Neural cell (in vitro differentiated cells): ENCODE measurements around the gene ZBTB12. TPM values are rescaled to one million over a fixed set of nuclear protein-coding genes. Genes with fewer than 3 reads are reported as not detected.

Experiments
- H2AFZ ChIP-seq: fragments of 200-600, 300-800 bp; sonication (generic), shearing (Covaris generic); 2 replicates; pipeline ENCODE4 v1.6.0; 2014; ENCODE audit warnings: low read depth, mild to moderate bottlenecking, antibody characterized with exemption, low read length, moderate library complexity
- H3F3A ChIP-seq: fragments of 200-600 bp; shearing (Covaris generic); 2 replicates; pipeline ENCODE4 v1.6.1; 2016; ENCODE audit warnings: mild to moderate bottlenecking, moderate library complexity, mixed read lengths, antibody characterized with exemption, low read length; ENCODE audit not compliant: insufficient read depth, poor library complexity, severe bottlenecking
- H3K27ac ChIP-seq: fragments of 200-600, 300-800 bp; sonication (generic), shearing (Covaris generic); 2 replicates; pipeline ENCODE4 v1.5.1; 2014; ENCODE audit warnings: mild to moderate bottlenecking, low read length, moderate library complexity
- H3K27me3 ChIP-seq: fragments of 300-800, 200-600 bp; sonication (generic), shearing (Covaris generic); 2 replicates; pipeline ENCODE4 v1.6.0; 2014; ENCODE audit warnings: mild to moderate bottlenecking, low read depth, low read length, moderate library complexity; ENCODE audit not compliant: insufficient read depth
- H3K36me3 ChIP-seq: fragments of 300-800, 200-600 bp; sonication (generic), shearing (Covaris generic); 2 replicates; pipeline ENCODE4 v1.5.1; 2014; ENCODE audit warnings: mild to moderate bottlenecking, antibody characterized with exemption, low read length, moderate library complexity; ENCODE audit not compliant: insufficient read depth
- H3K4me2 ChIP-seq: fragments of 300-800, 200-600 bp; sonication (generic), shearing (Covaris generic); 2 replicates; pipeline ENCODE4 v1.6.0; 2014; ENCODE audit warnings: mild to moderate bottlenecking, low read length
- H3K4me3 ChIP-seq: fragments of 300-800, 200-600 bp; sonication (generic), shearing (Covaris generic); 2 replicates; pipeline ENCODE4 v1.5.1; 2014; ENCODE audit warnings: mild to moderate bottlenecking, low read length, moderate library complexity
- H3K79me2 ChIP-seq: fragments of 200-600 bp; shearing (Covaris generic); replicated peaks from 2 replicates; pipeline ENCODE4 v1.6.0; 2014; ENCODE audit warnings: mild to moderate bottlenecking, low read length, moderate library complexity; ENCODE audit not compliant: insufficient read depth
- H3K9ac ChIP-seq: fragments of 300-800, 200-600 bp; sonication (generic), shearing (Covaris generic); 2 replicates; pipeline ENCODE4 v1.6.1; 2016; ENCODE audit warnings: mild to moderate bottlenecking, low read length, mixed read lengths
- H3K9me2 ChIP-seq: fragments of 200-600 bp; shearing (Covaris generic); 2 replicates; pipeline ENCODE4 v1.6.1; 2016; ENCODE audit warnings: mild to moderate bottlenecking, low read length, mixed read lengths; ENCODE audit not compliant: insufficient read depth
- H3K9me3 ChIP-seq: fragments of 200-600, 300-800 bp; sonication (generic), shearing (Covaris generic); 2 replicates; pipeline ENCODE4 v1.6.1; 2016; ENCODE audit warnings: mild to moderate bottlenecking, mixed run types, low read length, moderate library complexity, mixed read lengths
- H4K20me1 ChIP-seq: fragments of 200-600 bp; shearing (Covaris generic); 2 replicates; pipeline ENCODE4 v1.6.1; 2016; ENCODE audit warnings: mild to moderate bottlenecking, mixed run types; ENCODE audit not compliant: insufficient read depth
- EP300 ChIP-seq: fragments of 450-650 bp; conservative IDR thresholded peaks from 2 replicates; pipeline ENCODE4 v1.6.1; 2014; ENCODE audit warnings: antibody characterized with exemption, mild to moderate bottlenecking, moderate library complexity; ENCODE audit not compliant: poor library complexity, severe bottlenecking
- EZH2 ChIP-seq: fragments of 200-600, 300-800 bp; shearing (Covaris generic), sonication (generic); IDR thresholded peaks from 2 replicates; pipeline ENCODE4 v1.6.1; 2014; ENCODE audit warnings: antibody characterized with exemption, low read length, borderline replicate concordance, mild to moderate bottlenecking; ENCODE audit not compliant: insufficient read depth, poor library complexity, severe bottlenecking
- MXI1 ChIP-seq: fragments of 450-650 bp; conservative IDR thresholded peaks from 2 replicates; pipeline ENCODE4 v1.6.1; 2014; ENCODE audit warnings: antibody characterized with exemption, mild to moderate bottlenecking; ENCODE audit not compliant: poor library complexity, severe bottlenecking
- polyA plus RNA-seq: library from polyadenylated mRNA; depleted of rRNA; stranded (reverse); fragments of >200 nt; gene quantifications from 2 replicates; pipeline ENCODE4 v1.2.3, GENCODE V29; 2014
- TF ChIP-seq, protein P1 (sequence below): IDR thresholded peaks from 2 replicates; pipeline ENCODE4 v1.6.1; 2012; ENCODE audit warnings: borderline replicate concordance

The ZBTB12 gene
- polyA plus RNA-seq, 1 donor from 2014 or later = 21.4 TPM

DNA sequence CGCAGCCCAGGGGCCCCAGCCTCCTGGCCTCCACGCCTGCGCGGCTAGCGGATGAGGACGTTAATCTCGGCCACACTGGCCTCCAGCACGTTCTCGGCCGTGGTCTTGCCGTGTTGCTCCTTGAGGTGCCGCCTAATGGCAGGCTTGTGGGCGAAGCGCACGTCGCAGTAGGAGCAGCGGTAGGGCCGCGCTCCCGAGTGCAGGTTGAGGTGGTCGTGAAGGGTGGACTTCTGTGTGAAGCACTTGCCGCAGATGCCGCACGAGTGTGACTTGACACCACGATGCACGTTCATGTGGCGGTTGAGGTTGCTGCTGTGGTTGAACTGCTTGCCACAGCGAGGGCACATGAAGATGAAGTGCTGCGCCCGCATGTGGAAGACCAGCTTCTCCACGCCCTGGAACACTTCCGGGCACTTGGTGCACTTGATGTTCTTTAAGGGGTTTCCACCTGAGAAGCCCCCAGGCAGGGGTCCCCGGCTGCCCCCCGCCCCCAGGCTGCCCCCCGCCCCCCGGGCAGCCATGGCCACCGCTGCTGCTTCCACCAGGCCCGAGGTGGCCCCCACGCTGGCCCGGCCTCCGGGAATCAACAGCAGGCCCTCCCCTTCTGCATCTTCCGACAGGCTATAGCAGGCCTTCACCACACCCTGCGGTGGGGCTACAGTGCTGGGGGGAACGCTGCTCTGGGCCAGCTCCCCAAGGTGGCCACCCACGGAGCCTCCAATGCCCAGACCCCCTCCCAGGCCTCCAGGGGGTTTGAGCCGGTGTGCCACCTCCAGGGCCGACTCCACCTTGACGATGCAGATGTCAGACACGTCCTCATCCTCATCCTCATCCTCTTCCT is 1.8 kb downstream of the ZBTB12 start:
- H3K79me2 ChIP-seq = peaks cover 35% of the 10 kb centered on the region
- peak overlapping the region; percentile 76 for H3K9ac ChIP-seq
- no peaks in the 10 kb centered on the region for H4K20me1 ChIP-seq
- peak overlapping the region; percentile 98 for H3K4me3 ChIP-seq
- H3K9me3 ChIP-seq = no peaks in the 10 kb centered on the region
- no peaks in the 10 kb centered on the region for H3K9me2 ChIP-seq
- peaks cover 4% of the 10 kb centered on the region for H3F3A ChIP-seq
- H2AFZ ChIP-seq = no peak overlapping the region
- H3K36me3 ChIP-seq = peaks cover 6% of the 10 kb centered on the region
- no peak overlapping the region for H3K4me2 ChIP-seq
- H3K27ac ChIP-seq = no peak overlapping the region
- no peaks in the 10 kb centered on the region for H3K27me3 ChIP-seq
- no peak for TF ChIP-seq EZH2
- TF ChIP-seq, protein P1, sequence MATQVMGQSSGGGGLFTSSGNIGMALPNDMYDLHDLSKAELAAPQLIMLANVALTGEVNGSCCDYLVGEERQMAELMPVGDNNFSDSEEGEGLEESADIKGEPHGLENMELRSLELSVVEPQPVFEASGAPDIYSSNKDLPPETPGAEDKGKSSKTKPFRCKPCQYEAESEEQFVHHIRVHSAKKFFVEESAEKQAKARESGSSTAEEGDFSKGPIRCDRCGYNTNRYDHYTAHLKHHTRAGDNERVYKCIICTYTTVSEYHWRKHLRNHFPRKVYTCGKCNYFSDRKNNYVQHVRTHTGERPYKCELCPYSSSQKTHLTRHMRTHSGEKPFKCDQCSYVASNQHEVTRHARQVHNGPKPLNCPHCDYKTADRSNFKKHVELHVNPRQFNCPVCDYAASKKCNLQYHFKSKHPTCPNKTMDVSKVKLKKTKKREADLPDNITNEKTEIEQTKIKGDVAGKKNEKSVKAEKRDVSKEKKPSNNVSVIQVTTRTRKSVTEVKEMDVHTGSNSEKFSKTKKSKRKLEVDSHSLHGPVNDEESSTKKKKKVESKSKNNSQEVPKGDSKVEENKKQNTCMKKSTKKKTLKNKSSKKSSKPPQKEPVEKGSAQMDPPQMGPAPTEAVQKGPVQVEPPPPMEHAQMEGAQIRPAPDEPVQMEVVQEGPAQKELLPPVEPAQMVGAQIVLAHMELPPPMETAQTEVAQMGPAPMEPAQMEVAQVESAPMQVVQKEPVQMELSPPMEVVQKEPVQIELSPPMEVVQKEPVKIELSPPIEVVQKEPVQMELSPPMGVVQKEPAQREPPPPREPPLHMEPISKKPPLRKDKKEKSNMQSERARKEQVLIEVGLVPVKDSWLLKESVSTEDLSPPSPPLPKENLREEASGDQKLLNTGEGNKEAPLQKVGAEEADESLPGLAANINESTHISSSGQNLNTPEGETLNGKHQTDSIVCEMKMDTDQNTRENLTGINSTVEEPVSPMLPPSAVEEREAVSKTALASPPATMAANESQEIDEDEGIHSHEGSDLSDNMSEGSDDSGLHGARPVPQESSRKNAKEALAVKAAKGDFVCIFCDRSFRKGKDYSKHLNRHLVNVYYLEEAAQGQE = no peak
- TF ChIP-seq MXI1 = no peak
- no peak for TF ChIP-seq EP300

DNA sequence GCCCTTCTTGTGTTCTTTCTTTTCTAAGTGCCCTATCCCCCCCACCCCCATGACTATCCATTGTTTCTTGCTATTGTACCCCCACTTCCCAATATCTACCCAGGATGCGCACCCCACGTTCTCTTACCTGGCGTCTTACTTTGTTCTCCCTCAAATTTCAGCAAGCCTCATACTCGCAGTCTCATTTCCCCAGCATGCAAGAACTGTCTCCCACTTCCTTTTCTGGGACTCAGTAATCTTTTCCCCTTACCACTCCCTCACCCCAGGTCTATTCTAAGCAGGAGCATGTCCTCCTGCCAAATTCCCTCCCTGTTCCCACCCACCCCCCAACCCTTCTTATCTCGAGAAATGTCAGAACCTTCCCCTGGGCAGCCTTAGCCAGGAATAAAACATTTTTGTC is 2.7 kb downstream of the ZBTB12 start:
- Histone ChIP-seq H3K4me2 (no peak overlapping the region), H3K79me2 (peaks cover 35% of the 10 kb centered on the region), H3K9me3 (no peaks in the 10 kb centered on the region), H2AFZ (no peak overlapping the region), H3F3A (peaks cover 4% of the 10 kb centered on the region), H3K4me3 (peak overlapping the region; percentile 98), H4K20me1 (no peaks in the 10 kb centered on the region), H3K9me2 (no peaks in the 10 kb centered on the region), H3K27ac (no peak overlapping the region), H3K9ac (no peak overlapping the region), H3K27me3 (no peaks in the 10 kb centered on the region), H3K36me3 (peaks cover 6% of the 10 kb centered on the region)
- TF ChIP-seq, protein P1 = no peak
- no peak for TF ChIP-seq EZH2
